NCI-H2107 treated with DMSO at 0.1 percent for 48 hours (cell line): Measurements from ENCODE around the gene UBC.
"Not testable (repeated sequence)": the region's sequence is repeated elsewhere in the genome, so short reads cannot be mapped to it uniquely, and the experiment has no call there.

Source experiments
- DNase-seq: peaks from one replicate; lab custom pipeline; 2025; ENCODE audit not compliant: unreplicated experiment; lab: John Stamatoyannopoulos, UW

UBC gene

DNA sequence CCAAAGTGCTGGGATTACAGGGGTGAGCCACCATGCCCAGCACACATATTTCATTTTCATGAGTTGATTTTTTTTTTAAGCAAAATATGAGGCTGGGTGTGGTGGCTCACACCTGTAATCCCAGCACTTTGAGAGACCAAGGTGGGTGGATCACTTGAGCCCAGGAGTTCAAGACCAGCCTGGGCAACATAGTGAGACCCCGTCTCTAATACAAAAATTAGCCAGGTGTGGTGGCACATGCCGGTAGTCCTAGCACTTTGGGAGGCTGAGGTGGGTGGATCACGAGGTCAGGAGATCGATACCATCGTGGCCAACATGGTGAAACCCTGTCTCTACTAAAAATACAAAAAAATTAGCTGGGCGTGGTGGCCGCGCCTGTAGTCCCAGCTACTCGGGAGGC, 17.1 kb upstream of the UBC start:
- DNase-seq = not testable (repeated sequence)

DNA sequence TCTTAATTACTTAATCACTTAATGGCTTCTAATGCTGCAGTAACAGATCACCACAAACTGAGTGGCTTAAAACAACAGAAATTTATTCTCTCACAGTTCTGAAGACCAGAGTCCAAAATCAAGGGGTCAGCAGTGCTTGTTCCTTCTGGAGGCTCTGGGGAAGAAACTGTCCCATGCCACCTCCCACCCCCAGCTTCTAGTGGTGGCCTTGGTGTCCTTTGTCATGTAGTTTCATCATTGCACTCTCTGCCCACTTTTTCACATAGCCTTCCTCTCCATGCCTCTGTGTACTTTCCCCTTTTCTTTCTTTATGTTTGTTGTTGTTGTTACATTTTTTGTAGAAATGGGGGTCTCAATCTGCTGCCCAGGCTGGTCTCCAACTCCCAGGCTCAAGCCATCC, 16.1 kb upstream of the UBC start:
- no peak for DNase-seq

DNA sequence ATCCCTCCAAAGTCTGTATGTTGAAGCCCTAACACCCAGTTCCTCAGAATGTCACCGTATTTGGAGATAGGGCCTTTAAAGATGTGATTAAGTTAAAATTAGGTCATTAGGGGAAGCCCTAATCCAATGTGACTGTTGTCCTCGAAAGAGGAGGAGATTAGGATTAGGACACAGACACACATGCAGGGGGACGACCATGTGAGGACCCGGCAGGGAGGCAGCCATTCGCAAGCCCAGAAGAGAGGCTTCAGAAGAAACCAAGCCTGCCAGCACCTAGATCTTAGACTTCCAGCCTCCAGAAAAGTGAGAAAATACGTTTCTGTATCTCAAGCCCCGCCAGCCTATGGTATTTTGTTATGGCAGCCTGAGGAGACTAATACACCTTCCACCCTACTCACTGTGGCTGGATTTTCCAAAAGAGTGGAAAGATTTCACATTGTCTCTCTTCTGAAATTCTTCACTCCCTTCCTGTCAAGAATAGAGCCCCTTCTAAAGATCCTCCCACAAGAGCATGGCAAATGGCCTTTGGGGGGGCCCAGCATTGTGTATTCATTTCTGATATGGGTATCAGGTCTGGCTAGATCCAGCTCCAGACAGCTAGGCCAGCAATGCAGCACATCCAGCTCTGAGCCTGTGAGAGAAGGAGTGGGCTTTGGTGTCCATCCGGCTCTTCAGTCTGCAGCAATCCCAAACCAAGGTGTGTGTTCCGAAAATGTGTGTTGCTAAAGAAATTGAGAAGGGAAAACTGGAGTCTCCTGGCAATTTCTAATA, 15.4 kb upstream of the UBC start:
- no peak for DNase-seq

DNA sequence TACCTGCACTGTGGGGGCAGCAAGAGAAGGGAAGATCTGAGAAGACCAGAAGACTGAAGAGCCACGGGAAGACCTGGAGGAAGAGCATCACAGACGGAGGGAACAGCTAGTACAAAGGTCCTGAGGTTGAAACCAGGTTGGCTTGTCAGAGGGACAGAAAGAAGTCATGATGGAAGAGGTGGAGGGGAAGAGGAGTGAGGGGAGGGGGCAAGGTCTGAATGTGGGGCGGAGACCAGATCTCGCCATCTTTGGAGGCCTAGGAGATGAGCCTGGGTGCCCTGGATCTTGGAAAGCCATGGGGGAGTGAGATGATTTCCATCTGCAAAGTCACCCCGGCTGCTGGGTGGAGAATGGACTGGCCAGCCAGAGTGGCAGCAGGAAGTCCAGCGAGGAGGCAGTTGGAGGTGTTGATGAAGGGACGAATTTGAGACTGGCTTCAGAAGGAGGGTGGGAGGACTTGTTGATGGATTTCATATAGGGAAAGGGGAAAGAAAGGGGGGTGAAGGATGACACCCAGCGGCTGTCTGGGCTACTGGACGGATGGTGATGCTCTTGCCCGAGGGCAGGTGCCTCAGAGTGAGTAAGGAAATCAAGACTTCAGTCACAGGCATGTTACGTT, 14.6 kb upstream of the UBC start:
- no peak for DNase-seq

DNA sequence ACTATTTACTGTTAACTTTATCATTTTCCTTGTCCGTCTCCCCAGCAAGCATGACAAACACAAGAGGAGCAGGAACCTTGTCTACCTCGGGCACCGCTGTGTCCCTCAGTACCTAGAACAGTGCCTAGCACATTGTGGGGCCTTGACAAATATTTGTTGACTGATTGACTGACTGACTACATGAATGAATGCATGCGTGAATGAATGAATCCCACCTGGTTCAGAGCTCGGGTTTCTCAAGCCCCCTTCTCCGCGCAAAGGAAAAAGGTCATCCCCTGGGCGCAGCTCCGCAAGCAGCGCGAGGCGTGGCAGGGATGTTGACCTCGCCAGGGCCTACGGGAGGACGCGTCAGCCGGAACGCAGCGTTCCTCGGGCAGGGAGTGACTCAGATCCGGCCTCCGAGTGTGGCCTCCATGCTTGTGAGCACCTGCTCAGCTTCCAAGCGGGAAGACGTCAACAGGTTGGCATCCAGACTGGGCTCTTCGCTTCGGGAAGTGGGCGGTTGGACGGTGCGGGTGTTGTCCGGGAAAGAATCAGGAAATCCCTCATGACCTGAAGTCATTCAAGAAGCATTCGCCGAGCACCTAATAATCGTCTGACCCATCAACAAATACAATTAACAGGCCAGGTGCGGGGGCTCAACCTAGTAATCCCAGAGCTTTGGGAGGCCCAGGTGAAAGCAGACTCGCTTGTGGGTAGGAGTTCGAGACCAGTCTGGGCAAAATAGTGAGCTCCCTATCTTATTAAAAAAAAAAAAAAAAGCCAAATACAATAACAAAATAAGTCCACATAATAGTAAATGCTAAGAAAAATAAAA, 13.9 kb upstream of the UBC start:
- DNase-seq = no peak

DNA sequence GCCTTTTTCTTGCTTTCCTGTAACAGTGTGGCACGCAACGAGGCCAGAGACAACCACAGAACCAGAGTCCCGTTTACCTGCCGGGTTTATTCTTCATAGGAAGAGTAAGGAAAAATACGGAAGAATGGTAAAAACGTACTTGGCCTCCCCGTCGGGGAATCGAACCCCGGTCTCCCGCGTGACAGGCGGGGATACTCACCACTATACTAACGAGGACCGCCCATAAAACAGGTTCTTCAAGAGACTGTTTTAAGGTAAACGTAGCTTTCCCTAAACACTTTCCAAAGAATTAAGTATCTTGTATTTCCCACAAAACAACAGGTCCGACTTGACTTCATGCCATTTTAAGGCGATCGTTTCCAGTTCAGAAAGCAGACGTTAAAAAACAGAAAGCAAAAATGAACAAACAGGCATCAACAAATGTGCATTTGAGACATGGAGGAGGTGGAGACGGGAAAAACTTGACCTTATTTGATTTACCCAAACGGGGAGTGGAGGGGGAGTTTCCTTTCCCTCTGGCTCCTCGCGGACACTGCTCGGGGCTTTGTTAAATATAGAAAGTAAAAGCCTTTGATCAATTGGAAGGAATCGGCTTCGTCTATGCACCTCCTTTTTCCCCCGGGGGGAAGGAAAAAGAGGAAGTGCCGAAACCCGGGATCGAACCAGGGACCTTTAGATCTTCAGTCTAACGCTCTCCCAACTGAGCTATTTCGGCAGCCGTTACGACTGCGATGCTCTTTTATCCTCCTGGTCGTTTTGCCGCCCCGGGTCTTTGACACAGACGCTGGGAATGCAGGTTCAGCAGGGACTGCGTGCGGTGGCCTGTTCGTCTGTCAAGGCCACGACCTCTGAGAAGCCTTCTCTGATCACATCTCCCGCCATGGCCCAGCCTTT, 13.0 kb upstream of the UBC start:
- DNase-seq = no peak

DNA sequence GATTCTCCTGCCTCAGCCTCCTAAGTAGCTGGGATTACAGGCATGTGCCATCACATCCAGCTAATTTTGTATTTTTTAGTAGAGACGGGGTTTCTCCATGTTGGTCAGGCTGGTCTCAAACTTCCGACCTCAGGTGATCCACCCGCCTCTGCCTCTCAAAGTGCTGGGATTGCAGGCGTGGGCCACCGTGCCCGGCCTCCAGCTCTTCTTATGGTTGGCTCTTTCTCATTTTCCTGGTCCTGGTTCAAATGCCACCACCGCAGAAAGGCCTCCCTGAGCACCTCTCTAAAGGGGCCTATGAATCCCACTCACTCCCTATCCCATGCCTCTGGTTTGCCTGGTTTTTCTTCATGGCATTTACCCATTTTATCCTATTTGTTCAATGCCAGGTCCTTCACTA, 11.3 kb upstream of the UBC start:
- DNase-seq = not testable (repeated sequence)

DNA sequence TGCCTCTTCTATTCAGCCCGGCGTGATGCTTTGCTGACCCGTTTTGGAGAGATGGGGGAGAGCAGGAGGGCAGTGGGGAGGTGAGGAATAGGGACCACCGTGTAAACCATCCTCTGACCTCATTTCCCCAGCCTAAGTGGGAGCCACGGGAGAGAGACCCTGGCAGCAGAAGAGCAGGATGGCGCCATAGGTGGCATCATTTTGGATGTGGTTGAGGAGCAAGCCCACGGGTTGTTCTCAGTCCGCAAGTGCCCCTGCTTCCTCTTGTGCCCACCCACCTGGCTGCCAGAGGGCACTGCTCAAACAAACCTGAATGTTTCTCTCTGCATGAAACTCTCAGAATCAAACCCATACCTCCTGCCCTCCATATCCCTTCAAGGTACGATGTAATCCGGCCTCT, 10.7 kb upstream of the UBC start:
- no peak for DNase-seq

DNA sequence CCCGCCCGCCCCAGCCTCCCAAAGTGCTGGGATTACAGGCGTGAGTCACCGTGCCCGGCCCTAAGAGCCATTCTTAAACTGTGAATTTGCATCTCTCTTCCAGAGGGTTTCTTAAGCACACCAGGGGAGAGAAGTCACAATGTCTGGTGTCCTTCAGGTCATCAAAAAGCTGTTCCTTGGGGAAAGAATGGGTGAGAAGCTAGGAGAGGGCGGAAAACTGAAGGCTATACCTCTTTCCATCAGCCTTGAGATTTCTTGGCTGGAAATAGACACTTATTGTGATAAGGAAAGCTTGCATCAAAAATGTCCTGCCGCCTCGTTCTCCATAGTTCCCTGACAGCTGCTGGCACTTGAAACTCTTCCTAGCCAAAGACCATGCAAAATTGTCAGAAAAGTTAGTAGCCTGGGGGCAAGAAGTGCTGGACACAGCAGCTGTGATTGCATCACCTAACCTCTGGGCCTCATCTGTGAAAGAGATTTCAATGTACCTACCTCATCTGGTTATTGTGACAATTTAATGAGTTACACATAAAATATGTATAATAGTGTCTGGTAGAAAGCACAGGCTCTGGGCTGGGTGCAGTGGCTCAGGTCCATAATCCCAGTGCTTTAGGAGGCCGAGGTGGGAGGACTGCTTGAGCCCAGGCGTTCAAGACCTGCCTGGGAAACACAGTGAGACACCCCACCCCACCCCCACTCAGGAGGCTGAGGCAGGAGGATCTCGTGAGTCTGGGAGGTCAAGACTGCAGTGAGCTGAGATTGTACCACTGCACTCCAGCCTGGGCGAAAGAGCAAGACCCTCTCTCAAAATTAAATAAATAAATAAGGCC, 9.7 kb upstream of the UBC start:
- no peak for DNase-seq

DNA sequence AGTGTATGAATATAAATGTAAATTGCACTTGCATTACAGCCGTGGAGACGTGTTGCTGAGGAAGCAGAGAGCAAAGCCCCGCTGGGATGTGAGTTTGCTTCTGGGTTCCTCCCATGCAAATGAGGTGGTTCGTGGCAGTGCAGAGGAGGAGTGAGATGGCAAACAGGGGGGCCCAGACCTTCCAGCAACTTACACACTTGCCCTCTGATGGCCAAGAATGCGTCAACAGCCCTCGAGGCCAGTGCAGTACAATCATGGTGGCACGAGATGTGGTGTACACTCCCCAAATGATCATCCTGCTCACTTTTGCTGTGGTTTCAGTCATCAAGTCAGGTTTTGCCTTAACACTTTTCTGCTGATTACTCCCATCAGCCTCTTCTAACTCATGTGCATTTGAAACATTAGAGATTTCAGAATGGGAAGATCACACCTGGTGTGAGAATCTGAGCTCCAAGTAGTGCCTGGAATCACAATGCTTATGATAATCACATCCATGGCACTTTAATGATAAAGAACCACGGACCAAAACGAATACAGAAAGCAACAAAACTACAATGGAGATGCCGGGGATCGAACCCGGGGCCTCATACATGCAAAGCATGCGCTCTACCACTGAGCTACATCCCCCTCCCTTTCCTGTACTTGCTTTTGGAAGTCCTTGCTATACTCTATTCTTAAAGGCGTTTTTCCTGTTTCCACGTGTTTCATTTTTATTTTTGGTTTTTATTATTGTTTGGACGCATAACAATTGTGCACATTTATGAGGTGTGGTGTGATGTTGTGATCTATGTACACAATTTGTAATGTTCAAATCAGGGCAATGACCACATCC, 7.0 kb upstream of the UBC start:
- no peak for DNase-seq

DNA sequence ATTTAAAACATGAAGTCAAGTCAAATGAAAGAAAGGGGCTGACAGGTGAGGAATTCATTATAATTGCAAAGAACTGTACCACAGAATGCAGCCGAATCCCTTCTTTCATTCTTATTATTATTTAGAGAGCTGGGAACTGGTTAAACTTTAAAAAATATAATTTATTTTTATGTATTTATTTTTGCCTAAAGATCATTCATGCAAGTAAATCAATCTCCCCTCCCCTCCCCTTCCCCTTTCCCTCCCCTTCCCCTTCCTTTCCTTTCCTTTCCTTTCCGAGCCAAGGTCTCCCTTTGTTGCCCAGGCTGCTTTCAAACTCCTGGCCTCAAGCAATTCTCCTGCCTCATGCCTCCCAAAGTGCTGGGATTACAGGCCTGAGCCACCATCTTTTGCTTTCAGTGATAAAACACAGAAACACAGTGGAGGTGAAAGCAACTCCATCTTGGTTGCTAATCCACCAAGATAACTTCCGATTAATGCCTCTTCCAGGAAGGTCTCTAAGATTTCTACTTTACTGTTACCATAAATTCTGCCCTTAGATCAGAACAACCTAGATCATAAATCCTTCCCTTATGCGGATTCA, 6.0 kb upstream of the UBC start:
- DNase-seq = no peak

DNA sequence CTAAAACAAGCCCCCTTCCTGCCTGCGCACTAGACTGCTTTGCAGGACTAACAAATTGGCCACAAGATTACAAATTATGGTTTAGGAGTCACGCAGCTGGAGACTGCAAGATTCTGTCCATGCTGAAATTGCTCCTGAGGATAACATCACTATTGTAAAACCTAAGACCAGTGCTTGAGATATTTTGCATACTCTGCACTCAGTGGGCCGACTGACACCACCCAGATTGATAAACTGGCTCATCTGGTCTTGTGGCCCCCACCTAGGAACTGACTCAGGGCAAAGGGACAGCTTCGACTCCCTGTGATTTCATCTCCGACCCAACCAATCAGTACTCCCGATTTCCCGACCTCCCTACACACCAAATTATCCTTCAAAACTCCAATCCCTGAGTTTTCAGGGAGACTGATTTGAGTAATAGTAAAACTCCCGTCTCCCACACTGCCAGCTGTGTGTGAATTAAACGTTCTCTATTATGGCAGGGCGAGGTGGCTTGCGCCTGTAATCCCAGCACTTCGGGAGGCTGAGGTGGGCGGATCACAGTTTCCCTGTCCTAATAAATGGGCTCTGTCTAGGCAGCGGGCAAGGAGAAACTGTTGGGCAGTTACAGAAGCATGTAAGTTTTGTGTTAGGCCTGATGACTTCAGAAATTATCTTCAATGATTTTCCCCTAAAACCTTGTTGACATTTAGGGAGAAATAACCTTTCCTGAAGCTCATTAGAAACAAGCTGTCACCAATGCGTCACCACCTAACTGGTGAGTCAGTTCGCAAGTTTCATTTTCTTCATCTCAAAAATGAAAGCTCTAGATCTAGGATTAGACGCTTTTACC, 5.3 kb upstream of the UBC start:
- no peak for DNase-seq

DNA sequence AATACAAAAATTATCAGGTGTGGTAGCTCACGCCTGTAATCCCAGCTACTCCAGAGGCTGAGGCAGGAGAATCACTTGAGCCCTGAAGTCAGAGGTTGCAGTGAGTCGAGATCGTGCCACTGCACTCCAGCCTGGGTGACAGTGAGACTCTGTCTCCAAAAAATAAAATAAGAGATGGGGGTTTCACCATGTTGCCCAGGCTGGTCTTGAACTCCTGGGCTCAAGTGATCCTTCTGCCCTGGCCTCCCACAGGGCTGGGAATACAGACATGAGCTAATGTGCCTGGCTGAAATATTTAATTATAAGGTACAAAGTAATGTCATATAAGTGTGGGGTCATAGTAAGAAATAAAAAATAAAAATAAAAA, 4.2 kb upstream of the UBC start:
- DNase-seq = not testable (repeated sequence)

DNA sequence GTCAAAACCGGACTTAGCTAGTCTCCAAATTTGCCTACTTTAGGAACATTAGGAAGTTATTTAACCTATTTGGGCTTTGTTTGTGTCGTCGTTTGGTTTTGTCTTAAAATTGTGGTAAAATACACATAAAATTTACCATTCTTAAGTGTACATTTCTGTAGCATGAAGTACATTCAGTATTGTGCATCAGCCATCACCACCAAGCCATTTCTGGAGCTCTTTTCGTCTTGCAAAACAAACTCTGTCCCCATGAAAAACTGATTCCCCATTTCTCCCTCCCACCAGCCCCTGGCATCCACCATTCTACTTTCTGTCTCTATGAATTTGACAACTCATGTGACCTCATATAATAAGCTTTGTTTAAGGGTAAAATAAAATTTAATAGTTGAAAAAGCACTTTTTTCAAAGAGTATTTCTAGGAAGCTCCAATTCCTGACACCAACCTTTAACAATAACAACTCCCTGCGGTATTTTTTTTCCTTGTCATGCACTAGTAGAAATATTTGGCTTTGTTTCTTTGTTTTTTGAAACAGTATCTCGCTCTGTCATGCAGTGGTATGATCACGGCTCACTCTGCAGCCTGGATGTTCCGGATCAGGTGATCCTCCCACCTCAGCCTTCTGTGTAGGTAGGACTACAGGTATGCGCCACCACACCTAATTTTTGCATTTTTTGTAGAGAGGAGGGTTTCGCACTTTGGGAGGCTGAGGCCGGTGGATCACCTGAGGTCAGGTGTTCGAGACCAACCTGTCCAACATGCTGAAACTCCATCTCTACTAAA, 3.6 kb upstream of the UBC start:
- no peak for DNase-seq

DNA sequence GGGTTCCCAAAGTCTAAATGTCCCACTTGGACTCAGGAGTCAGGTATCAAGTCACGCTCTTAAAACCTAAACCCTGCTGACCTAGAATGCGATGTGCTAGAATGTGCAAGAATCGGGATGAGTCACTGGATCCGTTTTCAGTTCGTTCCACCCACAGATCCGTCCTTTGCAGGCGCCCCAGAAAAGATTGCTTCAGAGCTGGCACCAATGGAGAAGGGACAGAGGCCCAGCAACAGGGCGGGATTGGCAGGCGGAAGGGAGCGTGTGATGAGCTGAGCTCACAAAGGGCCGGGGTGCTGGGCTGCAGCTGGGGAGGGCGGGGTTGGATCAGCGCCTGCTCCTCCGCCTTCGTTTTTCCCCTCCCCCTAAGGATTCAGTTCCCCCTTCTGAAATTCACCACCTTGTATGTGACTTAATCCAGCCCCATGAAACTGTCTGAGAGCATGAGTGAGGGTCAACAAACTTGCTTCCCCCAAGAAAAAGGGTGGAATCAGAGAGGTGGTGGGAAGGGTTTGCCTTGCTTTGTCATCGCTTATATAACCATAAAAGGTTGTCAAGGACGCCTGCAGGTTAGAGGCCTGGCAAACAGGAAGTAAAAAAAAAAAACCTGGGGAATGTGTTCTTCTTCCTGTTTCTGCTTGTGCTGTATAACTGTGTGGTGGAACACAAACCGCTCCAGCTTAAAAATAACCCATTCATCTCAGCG, 2.8 kb upstream of the UBC start:
- DNase-seq = no peak

DNA sequence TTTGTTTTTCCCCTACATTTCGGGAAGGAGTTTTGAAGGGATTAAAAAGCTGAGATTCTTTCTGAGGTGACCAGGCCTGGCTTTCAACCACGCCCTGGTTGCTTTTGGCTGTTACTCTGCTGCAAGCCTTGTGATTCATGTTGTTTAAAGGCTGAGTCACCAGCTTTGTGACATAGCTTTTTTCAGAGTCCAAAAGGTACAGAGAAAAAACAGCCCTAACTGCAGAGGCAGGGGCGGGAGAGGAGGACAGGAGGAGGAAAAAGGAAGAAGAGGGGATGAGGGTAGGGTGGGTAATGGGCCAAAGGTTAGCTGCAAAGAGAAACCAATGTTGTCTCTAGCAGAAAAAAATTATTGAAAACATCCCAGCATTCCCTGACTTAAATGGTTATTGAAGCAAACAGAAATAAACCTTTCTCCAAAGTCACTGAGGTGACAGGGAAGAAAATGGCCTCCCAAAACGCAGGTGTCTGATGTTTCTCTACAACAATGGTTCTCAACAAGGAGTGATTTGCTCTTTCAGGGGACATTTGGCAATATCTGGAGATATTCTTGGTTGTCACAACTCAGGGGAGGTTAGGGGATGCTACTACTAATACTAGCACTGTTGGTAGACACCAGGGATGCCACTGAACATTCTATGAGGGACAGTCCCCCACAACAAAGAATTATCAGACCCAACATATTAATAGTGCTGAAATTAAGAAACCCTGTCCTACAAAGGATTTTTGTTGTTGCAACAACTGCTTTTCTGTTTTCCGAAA, 2.1 kb upstream of the UBC start:
- DNase-seq = no peak
